Right forelimb (tissue), 1 donor: ENCODE results near the gene HMX1.

Experiments
- DNase-seq: peaks from one replicate; pipeline ENCODE4 v3.0.0-alpha.2; 2018

Gene HMX1

DNA sequence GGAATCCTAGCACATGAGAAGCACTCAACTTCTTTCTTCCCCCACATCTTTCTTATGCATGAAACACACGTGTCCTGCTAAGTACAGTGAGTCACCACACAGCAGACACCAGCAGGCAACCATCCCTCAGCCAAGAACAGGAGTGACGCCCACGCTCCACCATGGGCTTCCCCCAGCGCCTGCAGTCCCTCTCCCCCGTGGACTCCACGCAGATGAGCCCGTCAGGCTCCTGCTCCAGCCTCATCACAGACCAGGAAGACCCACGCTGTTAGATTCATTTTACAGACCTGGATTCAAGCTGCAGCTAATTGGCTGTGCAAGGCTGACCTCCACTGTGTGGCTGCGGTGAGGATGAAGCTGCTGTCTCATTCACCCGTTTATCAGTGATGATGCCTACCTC lies 16.7 kb downstream of the HMX1 start:
- no peak for DNase-seq

DNA sequence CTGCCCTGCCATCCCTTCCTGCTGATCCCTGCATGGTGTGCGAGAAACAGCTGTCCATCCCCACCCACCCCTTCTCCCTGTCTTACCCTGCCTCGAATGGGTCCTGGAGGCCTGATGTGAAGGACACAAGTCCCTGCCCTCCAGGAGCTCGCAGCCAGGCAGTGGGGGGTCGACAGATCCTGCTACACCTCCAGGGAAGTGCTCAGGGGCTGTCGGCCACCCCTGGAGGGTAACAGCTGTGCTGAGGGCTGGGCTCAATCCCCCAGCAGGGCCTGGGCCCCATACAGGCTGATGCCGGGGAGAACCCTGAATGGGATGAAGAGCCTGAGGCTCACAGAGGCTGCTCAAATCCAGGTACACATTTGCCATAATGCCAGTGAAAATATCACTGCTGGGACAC lies 17.6 kb downstream of the HMX1 start:
- no peak for DNase-seq

DNA sequence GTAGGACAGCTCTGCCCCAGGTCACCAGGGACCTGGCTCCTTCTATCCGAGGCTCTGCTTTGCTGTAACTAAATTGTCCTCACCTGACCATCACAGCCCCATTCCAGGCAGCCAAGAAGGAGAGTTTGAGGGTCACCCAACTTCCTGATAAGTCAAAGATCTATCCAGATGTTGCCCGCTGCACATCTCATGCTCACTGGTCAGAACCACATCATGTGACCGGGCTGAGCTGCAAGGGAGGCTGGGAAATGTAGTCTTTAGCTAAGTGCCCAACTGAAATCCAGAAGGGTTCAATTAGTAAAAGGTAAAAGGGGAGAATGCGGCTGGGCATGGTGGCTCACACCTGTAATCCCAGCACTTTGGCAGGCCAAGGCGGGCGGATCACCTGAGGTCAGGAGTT lies 18.4 kb downstream of the HMX1 start:
- no peak for DNase-seq

DNA sequence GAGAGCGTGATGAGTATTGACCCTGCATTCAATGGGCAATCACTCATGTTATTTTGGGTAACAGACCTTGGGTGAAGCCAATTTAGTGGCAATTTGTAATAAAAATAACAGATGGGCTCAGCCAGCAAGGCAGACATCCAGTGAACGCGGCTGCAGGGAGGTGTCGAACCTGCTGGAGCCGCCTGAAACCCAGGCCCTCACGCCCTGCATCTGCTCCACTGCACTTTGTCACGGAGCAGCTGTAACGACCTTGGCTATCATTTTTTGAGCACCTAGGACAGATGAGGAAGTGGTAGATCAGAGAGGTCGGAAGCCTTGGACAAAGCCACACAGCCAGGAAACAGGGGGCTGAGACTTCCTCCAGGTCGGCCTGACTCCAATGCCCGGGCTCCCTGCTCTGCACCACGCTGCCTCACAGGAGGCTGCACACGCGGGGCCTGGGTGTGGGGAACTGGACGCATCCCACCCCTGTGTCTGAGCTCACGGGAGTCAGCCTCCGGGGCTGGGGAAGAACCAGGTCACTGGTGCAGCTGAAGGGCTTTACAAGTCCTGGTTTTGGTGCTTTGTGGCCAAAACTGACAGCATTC lies 19.4 kb downstream of the HMX1 start:
- no peak for DNase-seq

DNA sequence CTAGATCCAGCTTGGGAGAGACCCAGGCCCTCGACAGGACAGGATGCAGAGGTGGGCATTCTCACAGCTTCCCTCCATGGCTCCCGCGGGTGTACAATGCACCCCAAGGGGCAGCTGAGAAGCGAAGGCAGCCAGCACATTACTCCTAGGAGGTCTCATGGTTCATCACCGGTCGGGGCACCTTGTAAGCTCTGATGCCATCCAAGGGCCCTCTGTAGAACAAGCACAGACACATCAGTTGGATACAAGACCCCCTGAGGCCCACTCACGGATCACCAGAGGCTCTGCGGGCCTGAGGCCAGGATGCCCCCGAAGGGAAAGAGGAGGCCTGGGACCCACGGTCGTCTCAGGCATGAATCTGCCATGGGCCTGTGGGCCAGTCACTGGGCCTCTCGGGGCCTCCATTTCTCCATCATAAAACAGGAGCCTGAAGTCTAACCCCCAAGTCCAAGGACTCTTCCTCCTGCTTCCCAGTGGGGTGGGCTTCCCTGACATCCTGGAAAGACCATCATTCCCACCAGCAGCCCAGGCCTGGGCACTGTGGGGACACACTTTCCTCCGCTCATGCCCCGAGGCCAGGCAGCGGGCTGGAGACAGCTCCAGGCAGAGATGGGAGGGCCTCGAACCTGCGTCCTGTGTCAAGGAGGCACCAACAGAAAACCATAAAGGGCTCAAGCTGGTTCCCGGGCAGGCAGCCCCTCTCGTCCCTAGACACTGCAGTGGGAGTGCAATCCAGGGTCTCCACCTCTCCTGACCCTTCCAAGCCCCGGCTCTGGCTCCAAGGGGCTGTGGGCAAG lies 20.1 kb downstream of the HMX1 start:
- no peak for DNase-seq

- DNase-seq: no peak
These were observed 20.8 kb downstream of the HMX1 start for GRCh38 chr4:8850830-8851188.

DNA sequence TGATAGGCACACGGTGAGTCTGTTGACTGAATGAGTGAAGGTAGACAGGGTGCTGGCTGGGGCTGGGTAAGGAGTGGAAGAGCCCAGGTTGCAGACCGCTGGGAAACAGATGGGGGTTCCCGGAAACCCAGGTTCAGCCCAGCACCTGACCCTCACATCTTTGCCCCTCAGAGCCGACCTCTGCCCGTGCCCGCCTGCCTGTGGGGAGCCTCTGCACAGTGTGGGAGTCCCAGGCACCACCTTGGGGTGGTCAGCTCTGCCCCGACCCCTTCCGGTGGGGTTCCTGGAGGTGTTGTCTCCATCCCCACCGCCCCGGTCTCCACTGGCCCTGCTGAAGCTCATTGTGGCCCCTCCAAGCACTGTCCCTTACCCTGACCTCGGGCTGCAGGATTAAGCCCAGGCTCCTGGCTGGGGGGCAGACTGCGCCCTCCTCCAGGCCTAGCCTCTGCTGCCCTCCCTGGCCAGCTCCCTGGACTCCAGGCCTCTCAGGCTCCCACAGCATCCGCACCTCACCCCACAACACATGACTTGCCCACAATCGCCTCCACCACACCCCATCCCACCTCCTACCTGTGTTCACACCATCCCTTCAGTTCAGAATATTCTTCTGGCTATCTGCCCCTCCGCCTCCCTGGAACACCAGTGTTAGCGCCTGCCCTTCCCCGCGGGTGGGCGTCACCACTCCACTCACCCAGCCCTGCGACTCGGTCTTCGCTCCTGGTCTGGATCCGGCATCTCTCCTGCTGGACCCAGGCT lies 21.4 kb downstream of the HMX1 start:
- peak; percentile 26 for DNase-seq

GRCh38 chr4:8849266-8850073 lies 22.2 kb downstream of the HMX1 start:
- DNase-seq: peak; percentile 19

DNA sequence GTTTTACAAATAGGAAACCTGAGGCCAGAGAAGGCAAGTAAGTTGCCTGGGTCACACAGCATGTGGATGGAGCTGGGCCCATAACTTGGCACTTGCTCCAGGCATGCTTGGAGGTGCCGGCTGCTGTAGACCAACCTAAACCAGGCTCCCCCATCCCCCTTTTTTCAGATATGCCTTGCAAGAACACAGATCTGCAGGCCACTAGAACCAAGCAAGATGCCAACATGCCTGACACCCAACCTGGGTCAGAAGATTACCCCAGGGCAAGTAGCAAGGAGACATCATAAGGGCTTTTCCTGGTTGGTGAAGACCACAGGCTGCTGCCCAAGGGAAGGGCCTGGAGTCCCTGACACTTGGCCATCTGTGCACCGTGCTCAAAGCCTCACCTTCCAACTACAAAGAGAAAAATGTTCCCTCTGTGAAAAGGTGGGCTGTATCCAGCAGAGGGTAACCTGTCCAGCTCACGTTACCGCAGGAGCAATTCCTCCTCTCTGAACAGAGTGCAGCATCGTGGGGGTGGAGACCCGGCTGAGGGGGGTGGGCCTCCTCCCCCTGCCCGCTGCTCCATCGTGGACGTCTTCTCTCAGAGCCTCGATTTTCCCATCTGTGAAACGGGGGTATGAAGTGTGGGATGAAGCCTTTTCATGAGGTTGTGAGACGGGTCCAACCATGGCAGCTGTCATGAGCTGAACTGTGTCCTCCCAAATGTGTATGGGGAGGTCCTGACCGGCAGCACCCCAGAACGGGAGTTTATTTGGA lies 23.0 kb downstream of the HMX1 start:
- peak; percentile 30 for DNase-seq

DNA sequence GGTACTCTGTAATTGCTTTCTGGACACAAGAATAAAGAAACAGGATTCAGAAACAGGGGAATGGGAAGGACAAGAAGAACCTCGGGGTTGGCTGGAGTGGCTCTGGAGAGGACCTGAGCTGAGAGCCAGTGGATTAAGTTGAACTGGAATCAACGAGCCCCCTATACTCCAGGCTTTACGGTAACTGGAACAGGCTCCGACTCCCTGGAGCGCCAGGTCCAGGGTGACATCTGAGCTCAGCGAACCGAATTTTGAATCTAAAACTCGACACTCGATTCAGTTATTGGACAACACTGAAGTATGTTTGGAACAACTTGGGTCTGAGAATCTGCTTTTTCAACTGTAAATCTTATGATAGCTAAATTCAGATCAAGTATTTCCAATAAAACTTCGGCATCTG lies 23.9 kb downstream of the HMX1 start:
- DNase-seq: peak; percentile 37

DNA sequence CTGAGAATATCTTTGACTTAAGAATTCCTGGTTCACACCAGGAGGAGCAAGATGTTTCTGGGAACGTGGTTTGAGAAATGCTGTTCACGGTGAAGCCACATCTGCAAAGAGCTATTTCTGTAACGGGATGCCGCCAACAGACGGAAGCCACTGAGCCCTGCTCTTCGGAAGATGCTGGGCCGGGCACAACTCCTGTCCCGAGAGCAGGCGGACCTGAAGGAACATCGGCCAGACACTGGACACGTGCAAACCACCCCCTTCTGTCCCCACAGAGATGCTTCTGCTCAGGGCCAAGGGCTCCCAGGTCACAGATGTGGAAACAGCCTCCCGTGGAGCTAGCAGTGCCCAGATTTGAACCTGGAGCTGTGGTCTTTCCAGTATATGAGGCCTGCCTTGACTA lies 24.3 kb downstream of the HMX1 start:
- peak; percentile 17 for DNase-seq

DNA sequence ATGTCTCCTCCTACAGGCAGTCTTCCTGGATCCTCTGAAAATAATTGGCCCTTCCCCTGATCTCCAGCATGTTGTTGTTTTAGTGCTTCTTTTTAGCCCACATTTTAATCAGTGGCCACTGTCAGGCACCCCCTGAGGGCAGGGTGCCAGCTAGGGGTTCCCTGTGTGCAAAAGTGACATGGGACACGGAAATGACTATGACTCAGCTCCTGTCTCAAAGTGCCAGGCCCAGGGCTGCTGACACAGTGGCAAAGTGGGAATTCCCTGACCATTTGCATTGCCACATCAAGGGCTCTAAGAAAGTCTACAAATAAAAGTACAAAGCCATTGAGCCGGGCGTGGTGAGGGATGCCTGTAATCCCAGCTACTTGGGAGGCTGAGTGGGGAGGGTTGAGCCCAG lies 24.8 kb downstream of the HMX1 start:
- DNase-seq: no peak

GRCh38 chr4:8846046-8846720 lies 25.5 kb downstream of the HMX1 start:
- peak; percentile 32 for DNase-seq

DNA sequence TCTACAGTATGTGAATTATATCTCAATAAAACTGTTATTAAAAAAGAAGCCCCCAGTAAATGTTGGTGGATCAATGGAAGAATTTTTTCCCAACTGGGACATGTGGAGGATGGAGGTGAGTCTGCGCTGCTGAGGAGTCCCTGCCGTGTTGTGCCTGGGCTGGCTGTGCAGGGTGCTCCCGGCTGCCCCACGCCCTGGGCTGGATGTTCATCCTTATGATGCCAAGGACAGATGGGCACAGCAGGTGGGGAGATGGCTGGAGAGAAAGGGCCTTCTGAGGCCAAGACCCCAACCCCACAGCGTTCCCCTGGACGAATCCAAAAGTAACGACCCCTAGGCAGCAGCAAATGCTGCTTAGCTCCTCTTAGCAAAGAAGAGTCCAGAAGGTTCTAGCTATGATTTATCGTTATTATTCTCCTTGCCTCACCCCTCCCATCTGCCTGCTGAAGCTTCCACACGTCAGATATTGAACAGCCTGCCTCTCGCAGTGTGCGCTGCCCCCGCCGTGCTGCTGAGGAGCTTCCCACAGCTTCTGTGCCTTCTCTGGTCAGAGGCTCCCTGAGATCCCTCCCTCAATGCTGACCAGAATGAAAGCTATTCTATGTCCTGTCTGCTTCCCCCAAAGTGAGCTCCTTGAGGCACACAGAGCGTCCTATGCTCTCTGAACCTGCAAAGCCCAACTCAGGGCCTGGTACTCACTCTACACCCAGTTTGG lies 26.5 kb downstream of the HMX1 start:
- no peak for DNase-seq

- DNase-seq: no peak
These were observed 28.0 kb downstream of the HMX1 start for GRCh38 chr4:8843597-8843996.

GRCh38 chr4:8842614-8843013 lies 29.0 kb downstream of the HMX1 start:
- no peak for DNase-seq

DNA sequence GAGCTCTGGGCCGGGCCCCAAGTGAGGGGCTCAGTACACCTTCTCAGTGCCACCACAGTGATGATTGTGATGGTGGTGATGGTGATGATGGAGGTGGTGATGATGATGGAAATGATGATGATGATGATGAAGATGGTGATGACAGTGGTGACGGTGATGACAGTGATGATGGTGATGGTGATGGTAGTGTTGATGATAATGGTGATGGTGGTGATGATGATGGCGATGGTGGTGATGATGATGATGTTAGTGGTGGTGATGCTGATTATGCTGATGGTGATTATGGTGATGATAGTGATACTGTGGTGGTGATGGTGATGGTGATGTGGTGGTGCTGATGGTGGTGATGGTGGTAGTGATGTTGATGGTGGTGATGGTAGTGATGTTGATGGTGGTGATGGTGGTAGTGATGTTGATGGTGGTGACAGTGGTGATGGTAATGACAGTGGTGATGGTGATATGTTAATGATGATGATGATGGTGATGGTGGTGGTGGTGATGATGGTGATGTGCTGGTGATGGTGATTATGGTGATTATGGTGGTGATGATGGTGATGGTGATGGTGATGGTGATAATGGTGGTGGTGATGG lies 29.9 kb downstream of the HMX1 start:
- DNase-seq: peak; percentile 17

DNA sequence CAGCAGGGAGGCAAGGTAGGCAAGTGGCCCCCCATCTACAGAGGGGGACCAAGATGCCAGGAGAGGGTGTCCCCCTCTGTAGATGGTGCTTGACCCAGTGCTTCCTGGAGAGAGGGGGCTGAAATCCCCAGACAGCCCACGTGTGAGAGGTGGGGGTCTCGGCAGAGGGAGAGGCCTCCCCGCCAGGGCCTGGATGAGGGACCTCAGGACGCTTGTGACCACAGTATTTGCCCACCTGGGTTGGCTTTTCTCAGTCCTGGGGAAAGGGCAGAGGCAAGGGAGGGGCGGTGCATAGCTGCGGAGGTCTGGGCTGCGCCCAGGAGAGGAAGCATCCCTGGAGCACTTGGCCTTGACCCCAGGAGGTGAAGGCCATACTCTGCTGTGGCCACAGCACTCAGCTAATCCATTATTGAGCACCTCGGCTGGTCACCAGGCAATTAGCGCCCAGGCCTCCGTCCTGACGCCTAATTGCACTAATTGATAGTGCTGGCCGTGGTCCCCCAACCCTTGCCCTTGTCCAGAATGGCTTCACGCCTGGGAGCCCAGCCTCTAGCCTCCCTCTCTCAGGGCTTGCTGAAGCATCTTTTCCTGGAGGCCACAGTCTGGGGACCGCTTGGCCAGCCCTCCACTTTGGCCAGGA lies 30.7 kb downstream of the HMX1 start:
- DNase-seq: peak; percentile 13

- DNase-seq: peak; percentile 12
These were observed 31.4 kb downstream of the HMX1 start for GRCh38 chr4:8840006-8840793.
